Activated CD4-positive, alpha-beta T cell treated with anti-CD3 and anti-CD28 coated beads for 1 hour (primary cell): ENCODE results near the gene GALM.
"Not testable (repeated sequence)": the region's sequence is repeated elsewhere in the genome, so short reads cannot be mapped to it uniquely, and the experiment has no call there.

Source experiments
- DNase-seq: peaks from one replicate; pipeline ENCODE4 v3.0.0-alpha.2; 2020

The GALM gene

DNA sequence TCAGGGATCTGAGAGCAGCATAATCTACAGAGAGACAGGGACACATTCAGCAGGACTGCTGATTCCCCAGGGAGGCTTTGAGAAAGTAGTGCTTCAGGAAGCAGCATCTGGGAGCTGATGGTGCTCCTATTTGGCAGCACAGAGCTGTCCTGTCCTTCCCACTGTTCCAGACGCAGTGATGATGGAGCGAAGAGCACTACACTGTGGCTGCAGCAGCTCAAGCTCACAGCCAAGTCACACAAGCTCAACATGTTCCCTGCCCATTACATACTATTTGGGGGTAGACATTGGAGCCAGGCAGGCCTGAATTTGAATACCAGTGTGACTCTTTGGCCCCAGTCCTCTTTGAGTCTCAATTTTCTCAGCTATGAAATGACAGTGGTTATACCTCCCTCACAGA lies 15.2 kb upstream of the GALM start:
- DNase-seq, result no peak

DNA sequence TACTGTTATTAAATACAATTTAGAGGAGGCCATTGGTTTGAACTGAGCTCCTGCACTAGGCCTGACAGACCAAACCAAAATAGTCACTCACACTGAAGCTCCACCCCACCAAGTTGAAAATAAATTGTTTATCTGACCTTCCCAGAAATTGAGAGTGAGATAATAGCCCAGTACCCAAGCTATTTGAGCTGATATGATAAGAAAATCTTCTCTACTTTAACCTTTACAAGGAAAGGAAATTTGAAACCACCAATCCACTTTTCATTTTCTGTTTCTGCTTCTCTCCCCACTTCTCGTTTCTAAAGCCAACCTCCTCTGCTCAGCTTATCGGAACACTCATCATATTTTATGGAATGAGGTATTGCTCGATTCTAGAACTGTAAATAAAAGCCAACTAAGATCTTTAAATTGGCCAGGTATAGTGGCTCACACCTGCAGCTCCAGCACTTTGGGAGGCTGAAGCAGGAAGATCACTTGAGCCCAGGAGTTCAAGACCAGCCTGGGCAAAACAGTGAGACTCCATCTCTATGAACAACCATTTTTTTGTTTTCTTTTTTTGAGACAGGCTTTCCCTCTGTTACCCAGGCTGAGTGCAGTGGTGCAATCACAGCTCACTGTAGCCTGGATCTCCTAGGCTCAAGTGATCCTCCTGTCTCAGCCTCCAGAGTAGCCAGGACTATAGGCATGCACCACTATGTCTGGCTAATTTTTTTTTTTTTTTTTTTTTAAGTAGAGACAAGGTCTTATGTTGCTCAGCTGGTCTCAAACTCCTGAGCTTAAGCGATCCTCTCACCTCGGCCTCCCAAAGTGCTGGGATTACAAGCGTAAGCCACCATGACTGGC lies 13.3 kb upstream of the GALM start:
- DNase-seq, result no peak

DNA sequence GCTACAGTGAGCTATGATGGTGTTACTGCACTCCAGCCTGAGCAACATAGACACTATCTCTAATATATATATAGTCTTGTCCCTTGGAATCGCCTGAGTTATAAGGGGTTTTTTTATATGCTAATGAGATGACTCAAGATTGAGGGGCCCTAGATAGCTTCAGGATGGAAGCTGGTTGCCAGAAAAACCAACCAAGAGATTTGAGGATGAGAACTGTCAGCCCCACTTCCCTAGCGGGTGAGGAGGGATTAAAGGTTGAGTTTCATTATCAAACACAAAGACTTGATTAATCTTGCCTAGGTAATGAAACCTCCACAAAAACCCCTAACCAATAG lies 12.6 kb upstream of the GALM start:
- DNase-seq, result no peak

DNA sequence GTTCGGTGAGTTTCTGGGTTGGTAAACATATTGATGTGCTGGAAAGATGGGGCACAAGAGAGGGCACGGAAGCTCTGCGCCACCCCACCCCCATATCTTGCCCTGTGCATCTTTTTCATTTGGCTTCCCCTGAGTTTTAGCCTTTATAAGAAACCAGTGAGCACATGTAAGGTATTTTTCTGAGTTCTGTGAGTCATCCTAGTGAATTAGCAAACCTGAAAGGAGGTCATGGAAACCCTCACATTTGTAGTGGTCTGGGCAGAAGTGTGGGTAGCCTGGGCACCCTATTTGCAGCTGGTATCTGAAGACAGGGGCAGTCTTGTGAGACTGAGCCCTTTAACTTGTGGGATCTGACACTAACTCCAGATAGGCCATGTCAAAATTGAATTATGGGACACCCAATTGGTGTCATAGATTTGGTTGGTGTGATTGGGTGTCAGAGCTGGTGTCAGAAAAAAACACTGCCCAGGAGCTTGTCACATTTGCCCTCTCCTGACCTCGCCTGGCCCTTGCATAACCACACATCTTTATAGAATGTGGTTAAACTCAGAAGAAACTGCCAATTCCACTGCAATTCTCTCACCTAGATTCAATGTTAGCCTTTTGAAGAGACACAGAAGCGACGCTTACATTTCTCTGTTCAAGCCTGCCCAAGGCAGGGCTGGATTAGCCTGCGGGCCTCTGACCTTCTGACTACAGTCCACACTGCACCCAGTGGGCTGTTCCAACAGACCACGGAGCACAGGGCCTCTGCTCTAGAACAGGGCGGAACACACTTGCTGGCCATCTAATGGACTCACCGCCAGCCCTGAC lies 12.0 kb upstream of the GALM start:
- peak; percentile 33 for DNase-seq

DNA sequence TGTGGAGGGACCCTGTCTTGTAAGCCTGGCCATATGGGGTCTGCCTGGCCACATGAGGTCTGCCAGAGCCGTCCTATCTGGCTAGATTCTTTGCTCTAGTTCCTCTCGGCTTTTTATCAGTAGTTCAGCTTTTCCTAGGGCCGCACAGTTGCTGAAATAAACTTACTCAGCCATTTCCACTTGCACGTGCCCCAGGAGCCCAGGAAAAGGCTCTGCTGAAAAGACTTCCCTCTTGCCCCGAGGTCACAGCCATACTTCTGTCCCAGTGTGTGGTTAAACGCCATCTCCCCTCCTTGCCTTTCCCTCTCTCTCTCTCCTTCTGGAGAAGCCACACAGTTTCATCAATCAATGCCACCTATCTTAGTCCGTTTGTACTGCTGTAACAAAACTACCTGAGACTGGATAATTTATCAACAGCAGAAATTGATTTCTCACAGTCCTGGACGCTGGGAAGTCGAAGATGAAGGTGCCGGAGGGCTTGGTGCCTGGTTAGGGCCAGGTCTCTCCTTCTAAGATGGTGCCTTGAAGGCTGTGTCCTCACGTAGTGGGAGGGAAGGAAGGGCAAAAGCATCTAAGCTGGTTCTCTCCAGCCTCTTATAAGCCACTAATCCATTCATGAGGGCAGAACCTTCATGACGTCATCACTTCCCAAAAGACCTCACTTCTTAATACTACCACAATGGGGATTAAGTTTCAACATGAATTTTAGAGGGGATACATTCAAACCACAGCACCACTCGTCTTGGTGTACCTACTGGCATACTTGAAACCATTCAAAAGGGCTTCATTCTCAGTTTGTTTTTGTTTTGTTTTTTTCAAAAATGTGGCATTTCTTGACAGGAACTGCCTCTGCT lies 11.2 kb upstream of the GALM start:
- DNase-seq, result no peak

DNA sequence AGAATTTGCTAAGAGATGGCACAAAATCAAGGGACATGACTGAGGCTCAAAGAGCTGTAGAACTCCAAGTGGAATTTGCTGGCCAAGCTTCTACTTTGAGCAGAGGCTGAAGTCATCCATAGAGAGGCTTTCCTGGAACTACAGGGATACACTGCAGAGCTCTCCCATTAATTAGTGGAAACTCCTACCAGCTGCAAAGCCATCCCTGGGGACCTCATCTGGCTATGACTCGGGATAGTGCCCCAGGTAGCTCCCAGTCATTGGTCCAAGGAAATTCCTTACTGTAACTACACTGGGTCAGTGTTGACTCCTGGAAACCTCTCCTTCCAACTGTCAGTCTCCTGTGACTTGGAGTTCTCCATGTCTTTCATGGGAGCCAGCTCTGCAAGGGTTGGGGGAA lies 10.5 kb upstream of the GALM start:
- no peak for DNase-seq

DNA sequence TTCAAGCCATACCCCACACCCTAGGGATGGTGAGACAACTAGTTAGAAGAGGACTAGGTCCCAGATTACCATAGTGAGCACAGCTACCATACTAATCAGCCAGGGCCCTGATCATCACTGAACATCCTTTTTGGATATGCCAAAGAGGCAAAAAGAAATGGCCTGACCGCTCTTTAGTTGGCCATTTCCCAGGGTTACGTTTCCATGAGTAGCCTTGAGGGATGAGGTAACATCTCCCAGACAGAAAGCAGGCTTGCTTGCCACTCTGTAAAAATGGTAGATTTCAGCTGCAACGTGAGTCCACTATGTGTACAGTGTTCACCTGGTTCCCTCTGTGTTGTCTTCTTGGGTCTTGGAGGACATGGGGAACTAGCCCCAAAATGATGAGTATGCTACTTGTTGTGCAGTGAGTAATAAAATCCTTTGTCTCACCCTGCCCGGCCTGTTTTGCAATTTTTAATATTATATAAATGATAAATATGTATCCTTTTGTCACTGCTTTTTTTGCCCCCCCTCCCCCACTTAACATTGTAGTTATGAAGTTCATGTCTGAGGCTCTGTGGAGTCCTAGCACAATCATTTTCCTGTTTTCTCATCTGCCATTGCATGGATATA lies 8.9 kb upstream of the GALM start:
- DNase-seq, result no peak

DNA sequence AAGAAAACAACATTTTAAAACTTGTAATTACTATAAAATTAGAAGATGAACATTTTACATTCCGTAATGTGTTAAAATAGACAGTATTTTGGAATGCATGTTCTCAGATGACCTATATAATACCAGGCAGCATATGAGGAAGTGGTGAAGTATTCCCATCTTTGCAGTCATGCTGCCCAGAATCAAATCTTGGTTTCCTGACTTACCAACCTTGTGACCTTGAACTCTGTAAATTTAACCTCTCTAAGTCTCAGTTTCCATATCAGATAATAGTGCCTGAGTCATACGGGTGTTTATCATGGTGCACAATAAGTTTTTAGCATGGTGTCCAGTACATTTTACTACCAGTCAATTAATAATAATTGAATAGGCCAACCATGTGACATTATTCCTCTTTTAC lies 7.3 kb upstream of the GALM start:
- no peak for DNase-seq

DNA sequence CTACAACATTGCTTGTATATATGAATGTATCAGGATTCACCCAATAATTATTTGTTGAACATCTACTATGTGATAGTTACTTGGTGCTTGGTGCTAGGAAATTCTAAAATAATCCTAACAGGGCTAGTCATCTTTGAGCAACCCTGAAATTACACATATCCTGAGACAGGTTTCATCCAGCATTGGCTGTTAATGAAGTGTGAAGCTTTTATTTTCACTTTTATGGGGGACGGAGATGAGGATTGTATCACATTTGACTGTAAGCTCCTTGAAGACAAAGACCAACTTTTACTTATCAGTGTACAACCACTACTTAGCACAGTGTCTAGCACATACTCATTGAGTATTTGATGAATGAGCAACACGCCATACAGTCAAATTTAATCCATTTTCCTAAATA lies 6.8 kb upstream of the GALM start:
- DNase-seq, result no peak

DNA sequence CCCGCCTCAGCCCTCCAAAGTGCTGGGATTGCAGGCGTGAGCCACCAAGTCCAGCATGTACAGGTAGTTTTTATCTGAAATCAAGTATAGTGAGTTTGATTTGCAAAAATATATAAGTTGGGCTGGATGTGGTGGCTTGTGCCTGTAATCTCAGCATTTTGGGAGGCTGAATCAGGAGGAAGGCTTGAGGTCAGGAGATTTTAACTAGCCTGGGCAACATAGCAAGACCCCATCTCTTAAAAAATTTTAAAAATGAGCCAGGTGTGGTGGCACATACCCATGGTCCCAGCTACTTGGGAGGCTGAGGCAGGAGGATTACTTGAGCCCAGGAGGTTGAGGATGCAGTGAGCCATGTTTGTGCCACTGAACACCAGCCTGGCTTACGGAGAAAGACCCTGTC lies 5.6 kb upstream of the GALM start:
- no peak for DNase-seq

DNA sequence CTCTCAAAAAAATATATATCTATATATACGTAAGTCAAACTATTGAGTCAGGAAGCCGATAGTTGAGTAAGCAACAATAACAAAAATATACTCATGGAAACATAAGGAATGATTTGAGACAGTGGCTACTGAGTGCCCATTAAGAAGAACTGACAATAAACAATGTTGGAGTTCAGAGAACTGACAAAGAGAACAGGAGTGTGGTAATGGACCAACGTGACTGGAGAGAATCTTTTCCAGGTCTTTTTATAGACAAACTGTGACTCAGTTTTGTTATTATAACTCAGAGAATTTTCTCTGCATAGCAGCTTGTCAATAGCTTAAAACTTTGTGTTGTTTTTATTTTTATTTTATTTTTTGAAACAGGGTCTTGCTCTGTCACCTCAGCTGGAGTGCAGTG lies 4.6 kb upstream of the GALM start:
- DNase-seq, result no peak

DNA sequence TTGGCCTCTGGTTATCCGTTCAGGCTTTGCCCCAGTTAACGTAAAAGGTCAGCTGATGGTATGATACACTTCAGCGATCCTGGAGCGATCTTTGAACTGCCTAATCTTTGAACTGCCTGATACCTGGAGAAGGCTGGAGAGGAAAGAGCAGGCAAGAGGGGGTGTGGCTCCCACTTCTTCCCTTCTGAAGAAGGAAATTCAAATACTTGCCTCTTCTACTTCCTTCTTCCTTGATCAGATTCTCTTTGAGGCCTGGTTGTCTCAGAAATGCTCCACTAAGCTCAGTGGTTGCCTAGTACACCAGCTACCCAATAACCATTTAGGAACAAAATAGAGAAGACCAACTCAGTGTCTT lies 619 bp downstream of the GALM start:
- no peak for DNase-seq

DNA sequence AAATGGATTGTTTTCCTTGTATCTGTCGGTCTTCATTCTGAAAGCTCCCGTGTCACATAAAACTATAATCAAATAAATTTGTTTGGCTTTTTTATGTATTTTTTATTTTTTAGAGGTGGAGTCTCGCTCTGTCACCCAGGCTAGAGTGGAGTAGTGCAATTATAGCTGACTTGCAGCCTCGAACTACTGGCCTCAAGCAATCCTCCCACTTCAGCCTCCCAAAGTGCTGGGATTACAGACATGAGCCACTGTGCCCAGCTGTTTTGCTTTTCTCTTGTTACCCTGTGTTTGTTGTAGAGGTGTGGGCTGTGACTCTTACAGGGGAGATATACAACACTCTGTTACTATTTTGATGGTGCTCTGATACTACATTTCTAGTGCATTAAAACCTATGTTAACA lies 2.2 kb downstream of the GALM start:
- no peak for DNase-seq

DNA sequence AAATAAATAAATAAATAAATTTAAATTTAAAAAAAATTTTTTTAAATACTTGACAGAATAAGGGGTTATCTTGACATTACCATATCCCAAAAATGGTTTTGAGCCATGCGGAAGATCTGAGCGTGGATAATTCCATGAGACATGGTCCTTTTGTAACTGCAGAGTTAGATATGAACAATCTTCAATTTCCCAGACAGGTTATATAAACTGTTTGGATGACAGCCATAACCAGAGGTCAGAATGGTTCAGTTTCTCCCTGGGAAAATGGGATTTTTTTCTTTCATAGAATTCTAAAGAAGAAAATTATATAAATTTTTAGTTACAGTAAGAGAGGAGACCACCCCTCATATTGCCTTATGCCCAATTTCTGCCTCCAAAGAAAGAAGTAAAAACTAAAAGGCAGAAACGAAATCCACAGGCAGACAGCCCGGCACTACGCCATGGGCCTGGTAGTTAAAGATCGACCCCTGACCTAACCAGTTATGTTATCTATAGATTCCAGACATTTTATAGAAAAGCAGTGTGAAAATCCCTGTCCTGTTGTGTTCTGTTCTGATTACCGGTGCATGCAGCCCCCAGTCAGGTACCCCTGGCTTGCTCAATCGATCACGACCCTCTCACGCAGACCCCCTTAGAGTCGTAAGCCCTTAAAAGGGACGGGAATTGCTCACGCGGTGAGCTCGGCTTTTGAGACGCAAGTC lies 3.0 kb downstream of the GALM start:
- DNase-seq, result no peak

DNA sequence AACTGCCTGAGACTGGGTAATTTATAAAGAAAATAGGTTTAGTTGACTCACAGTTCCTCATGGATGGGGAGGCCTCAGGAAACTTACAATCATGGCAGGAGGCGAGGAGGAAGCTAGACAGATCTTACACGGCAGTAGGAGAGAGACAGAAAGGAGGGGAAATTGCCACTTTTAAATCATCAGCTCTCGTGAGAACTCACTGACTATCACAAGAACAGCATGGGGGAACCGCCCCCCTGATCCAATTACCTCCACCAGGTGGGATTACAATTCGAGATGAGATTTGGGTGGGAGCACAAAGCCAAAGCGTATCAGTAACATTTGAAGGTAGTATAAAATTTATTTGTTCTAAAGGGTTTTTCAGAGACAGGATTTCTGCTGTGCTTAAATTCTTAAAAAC lies 5.4 kb downstream of the GALM start:
- DNase-seq, result no peak

DNA sequence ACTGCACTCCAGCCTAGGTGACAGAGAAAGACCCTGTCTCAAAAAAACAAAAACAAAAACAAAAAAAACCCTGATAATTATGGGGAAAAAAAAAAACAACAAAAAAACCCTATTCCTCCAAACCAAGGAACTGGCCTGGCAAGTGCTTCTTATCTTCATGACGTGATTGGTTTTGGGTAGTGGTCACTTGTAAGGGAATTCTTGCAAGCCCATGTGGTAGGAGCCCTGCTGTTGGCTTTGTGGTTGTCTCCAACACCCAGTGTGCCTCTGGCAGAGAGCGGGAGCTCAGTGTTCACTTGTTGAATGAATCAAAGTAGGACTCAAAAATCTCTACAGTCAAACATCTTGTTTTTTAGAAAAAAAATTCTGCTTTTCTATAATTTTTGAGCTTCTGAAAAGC lies 6.0 kb downstream of the GALM start:
- DNase-seq, result no peak

DNA sequence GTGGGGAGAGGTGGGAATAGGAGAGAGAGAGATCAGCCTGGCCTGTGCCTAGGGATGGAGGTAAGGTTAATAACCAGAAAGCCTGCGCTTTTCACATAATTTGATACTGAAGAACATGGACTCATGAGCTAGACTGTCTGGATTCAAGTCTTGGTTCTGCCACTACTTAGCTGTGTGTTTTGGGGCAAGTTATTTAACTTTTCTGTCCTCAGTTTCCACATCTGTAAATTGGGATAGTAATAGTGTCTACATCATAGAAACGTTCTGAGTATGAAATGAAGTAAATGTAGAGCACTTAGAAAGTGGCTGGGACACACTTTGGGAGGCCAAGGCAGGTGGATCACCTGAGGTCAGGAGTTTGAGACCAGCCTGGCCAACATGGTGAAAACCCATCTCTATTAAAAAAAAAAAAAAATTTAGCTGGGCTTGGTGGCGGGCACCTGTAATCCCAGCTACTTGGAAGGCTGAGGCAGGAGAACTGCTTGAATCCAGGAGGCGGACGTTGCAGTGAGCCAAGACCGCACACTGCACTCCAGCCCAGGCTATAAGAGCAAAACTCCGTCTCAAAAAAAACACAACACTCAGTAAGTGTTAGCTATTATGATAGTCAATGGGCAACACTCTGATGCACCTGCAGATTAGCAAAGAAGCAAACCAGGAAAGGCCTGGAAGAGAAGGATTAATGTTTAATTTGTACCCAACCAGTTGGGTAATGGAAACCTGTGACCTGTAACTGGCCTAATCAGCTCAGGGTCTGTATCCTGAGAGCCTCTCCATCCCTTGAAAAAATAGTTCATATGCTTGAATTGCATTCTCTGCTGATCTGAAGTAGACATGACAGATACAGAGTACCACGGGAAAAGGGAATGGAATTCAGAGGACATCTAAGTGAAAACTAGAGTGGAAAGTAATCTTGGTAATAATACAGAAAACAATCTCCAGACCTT lies 6.8 kb downstream of the GALM start:
- no peak for DNase-seq

DNA sequence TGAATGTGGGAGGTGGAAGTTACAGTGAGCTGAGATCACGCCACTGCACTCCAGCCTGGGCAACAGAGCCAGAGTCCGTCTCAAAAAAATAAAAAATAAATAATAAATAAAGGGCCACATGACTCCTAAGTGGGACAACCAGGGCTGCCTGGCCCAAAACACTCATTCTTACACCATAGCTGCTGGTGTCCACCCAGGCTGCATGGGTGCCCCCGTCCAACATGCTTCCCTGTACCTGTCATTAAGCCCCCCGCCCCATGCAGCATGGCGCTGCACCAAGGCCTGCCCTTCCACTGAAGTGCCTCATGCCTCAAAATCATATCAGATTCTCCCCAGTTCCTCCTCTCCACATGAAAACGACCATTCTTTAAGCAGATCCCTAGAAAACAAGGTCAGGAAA lies 10.8 kb downstream of the GALM start:
- no peak for DNase-seq

DNA sequence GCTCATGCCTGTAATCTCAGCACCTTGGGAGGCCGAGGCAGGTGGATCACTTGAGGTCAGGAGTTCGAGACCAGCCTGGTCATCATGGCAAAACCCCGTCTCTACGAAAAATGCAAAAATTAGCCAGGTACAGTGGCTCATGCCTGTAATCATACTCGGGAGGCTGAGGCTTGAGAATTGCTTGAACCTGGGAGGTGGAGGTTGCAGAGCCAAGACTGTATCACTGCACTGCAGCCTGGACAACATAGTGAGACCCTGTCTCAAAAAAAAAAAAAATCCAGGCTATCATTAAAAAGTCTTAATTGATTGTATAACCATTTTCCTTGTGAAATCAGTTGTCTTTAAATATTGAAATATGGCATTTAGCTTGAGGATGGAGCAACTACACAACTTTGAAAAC lies 15.0 kb downstream of the GALM start:
- not testable (repeated sequence) for DNase-seq

DNA sequence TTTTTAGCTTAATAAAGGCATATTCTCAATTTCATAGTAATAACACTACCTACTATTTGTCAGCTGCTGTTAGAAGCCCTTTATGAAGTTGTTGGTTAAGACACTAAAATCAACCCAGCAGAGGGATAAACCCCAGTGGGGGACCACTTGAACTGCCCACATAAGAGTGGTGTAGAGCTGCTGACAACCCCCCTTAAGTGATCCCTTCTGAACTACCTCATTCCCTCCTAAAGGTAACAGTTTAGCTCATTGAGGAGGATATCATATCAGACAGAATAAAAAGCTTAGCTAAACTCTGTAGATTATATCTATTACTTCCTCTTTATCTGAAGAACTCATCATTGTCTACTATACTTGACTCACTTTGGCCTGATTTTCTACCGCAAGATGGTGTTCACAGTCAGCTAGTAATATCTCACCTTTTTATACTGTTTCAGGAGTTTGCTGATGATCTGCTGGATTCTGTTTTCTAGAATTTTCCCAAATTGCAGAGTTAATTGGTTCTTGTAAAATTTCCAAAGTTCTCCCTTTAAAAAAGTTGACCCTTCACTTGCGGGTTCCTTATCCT lies 16.2 kb downstream of the GALM start:
- DNase-seq, result no peak

DNA sequence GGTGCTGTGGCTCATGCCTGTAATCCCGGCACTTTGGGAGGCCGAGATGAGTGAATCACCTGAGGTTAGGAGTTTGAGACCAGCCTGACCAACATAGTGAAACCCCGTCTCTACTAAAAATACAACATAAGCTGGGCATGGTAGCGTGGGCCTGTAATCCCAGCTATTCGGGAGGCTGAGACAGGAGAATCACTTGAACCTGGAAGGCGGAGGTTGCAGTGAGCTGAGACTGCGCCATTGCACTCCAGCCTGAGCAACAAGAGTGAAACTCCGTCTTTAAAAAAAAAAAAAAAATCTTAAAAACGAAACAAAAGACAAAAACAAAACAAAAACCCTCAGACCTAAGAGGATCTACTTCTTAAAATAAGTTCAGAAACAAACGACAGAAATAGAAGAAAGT lies 16.7 kb downstream of the GALM start:
- DNase-seq, result not testable (repeated sequence)
